ENCODE data around the gene DOCK2.

GRCh38 chr5:169803077-169803981, 166.3 kb downstream of the DOCK2 start:
- no peak for TF ChIP-seq CTCF (IDR thresholded peaks at IDR 0.05; ENCODE audit: borderline replicate concordance, extremely low read depth, low read length, poor library complexity, severe bottlenecking)
- no peak for TF ChIP-seq EZH2 (IDR thresholded peaks at IDR 0.05; ENCODE audit: borderline replicate concordance, low read depth, low read length, severe bottlenecking)
